WTC11 (cell line): ENCODE measurements around the gene ARRB2.

Source experiments
- CREM ChIP-seq: sonication (generic); formaldehyde crosslinking; IDR thresholded peaks from 2 replicates; pipeline ENCODE4 v1.8.1; 2022; ENCODE audit warnings: mild to moderate bottlenecking, missing genetic modification reagents, moderate library complexity
- KAT7 ChIP-seq: sonication (generic); formaldehyde crosslinking; IDR thresholded peaks from 2 replicates; pipeline ENCODE4 v1.8.1; 2023; ENCODE audit warnings: missing genetic modification reagents, mild to moderate bottlenecking, borderline replicate concordance
- NFYB ChIP-seq: sonication (generic); formaldehyde crosslinking; conservative IDR thresholded peaks from 2 replicates; pipeline ENCODE4 v1.8.0; 2022; ENCODE audit warnings: low read depth, missing genetic modification reagents
- NR3C1 ChIP-seq: sonication (generic); formaldehyde crosslinking; conservative IDR thresholded peaks from 2 replicates; pipeline ENCODE4 v1.8.1; 2023; ENCODE audit warnings: low read depth, mild to moderate bottlenecking, missing genetic modification reagents
- TEAD1 ChIP-seq: sonication (generic); formaldehyde crosslinking; IDR thresholded peaks from 2 replicates; pipeline ENCODE4 v1.8.0; 2022; ENCODE audit warnings: mild to moderate bottlenecking, missing genetic modification reagents
- TF ChIP-seq, protein P1 (sequence below): sonication (generic); formaldehyde crosslinking; IDR thresholded peaks from 2 replicates; pipeline ENCODE4 v1.8.0; 2022; ENCODE audit warnings: mild to moderate bottlenecking, missing genetic modification reagents
- TF ChIP-seq, protein P2 (sequence below): sonication (generic); formaldehyde crosslinking; IDR thresholded peaks from 2 replicates; pipeline ENCODE4 v1.8.1; 2022; ENCODE audit warnings: low read depth, missing genetic modification reagents, borderline replicate concordance
- TF ChIP-seq, protein P3 (sequence below): fragments of 200-600 bp; IDR thresholded peaks from 2 replicates; pipeline ENCODE4 v1.8.0; 2022; ENCODE audit warnings: antibody characterized with exemption
- TF ChIP-seq, protein P4 (sequence below): sonication (generic); formaldehyde crosslinking; IDR thresholded peaks from 2 replicates; pipeline ENCODE4 v1.8.1; 2023; ENCODE audit warnings: mild to moderate bottlenecking, missing genetic modification reagents, moderate library complexity

DNA sequence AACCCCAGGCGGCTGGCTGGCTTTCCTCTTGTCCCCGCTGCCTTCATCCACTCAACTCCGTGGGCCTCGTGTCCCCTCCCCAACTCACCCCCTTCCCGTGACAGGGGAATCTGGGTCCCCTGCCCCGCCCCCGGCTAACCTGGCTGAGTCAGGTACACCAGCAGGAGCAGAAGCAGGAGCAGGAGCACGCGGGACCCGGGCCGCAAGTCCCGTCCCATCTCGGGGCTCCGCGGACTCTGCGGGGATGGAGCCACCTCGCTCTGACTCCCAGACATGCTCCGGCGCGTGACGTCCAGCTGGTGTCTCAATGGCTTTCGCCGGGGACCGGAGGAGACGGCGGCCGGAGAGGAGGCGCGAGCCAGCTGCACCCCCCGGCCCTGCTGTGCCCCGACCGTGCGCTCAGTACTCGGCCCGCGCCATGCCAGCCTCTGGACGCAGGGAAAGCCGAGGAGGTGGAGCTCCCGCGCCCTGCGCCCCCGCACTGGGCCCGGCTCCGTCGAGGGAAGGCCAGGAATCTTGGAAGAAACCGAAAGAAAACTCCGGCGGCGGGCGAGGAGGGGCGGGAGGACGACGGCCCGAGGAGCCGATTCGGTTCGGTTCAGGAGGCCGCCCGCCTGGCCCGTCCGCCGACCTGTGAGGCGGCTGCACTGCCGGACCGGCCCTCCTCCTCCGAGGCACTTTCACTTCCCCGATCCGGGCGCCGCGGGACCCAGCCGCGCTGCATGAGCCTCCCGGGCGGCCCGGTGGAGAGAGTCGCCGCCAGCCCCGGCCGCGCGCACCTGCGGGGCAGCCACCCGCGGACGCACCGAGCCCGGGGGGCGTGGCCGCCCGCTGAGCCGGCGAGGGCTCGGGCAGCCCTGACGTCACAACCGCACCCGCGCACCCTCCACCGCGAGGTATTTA, 28.9 kb downstream of the ARRB2 start, which contains the start of the genes CXCL16 and ZMYND15:
- TF ChIP-seq, protein P1, sequence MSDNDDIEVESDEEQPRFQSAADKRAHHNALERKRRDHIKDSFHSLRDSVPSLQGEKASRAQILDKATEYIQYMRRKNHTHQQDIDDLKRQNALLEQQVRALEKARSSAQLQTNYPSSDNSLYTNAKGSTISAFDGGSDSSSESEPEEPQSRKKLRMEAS (CRISPR knock-in tag), result peak; percentile 25; the same call in 1 of the 2 replicates
- TF ChIP-seq KAT7 (CRISPR knock-in tag) (no peak), TEAD1 (CRISPR knock-in tag) (no peak), NFYB (CRISPR knock-in tag) (no peak), CREM (CRISPR knock-in tag) (0 out of 2 replicates have a peak, but pooled peaks have one; percentile 52), NR3C1 (CRISPR knock-in tag) (no peak)
- TF ChIP-seq, protein P2, sequence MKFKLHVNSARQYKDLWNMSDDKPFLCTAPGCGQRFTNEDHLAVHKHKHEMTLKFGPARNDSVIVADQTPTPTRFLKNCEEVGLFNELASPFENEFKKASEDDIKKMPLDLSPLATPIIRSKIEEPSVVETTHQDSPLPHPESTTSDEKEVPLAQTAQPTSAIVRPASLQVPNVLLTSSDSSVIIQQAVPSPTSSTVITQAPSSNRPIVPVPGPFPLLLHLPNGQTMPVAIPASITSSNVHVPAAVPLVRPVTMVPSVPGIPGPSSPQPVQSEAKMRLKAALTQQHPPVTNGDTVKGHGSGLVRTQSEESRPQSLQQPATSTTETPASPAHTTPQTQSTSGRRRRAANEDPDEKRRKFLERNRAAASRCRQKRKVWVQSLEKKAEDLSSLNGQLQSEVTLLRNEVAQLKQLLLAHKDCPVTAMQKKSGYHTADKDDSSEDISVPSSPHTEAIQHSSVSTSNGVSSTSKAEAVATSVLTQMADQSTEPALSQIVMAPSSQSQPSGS (CRISPR knock-in tag), result no peak
- TF ChIP-seq, protein P3, sequence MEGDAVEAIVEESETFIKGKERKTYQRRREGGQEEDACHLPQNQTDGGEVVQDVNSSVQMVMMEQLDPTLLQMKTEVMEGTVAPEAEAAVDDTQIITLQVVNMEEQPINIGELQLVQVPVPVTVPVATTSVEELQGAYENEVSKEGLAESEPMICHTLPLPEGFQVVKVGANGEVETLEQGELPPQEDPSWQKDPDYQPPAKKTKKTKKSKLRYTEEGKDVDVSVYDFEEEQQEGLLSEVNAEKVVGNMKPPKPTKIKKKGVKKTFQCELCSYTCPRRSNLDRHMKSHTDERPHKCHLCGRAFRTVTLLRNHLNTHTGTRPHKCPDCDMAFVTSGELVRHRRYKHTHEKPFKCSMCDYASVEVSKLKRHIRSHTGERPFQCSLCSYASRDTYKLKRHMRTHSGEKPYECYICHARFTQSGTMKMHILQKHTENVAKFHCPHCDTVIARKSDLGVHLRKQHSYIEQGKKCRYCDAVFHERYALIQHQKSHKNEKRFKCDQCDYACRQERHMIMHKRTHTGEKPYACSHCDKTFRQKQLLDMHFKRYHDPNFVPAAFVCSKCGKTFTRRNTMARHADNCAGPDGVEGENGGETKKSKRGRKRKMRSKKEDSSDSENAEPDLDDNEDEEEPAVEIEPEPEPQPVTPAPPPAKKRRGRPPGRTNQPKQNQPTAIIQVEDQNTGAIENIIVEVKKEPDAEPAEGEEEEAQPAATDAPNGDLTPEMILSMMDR, result no peak
- TF ChIP-seq, protein P4, sequence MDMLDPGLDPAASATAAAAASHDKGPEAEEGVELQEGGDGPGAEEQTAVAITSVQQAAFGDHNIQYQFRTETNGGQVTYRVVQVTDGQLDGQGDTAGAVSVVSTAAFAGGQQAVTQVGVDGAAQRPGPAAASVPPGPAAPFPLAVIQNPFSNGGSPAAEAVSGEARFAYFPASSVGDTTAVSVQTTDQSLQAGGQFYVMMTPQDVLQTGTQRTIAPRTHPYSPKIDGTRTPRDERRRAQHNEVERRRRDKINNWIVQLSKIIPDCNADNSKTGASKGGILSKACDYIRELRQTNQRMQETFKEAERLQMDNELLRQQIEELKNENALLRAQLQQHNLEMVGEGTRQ (CRISPR knock-in tag), result no peak
